T-helper 9 cell (primary cell): ENCODE data around the gene ICA1.
"Not testable (repeated sequence)": the region's sequence is repeated elsewhere in the genome, so short reads cannot be mapped to it uniquely, and the experiment has no call there.

Experiments
- DNase-seq: peaks from one replicate; pipeline ENCODE4 v3.0.0-alpha.2; 2020
- total RNA-seq, 2 donors: gene quantifications; one replicate each; lab custom pipeline; 2026; lab: John Stamatoyannopoulos, UW

ICA1 gene
- 0.98 to 3.1 reads per million in 2 donors for total RNA-seq

DNA sequence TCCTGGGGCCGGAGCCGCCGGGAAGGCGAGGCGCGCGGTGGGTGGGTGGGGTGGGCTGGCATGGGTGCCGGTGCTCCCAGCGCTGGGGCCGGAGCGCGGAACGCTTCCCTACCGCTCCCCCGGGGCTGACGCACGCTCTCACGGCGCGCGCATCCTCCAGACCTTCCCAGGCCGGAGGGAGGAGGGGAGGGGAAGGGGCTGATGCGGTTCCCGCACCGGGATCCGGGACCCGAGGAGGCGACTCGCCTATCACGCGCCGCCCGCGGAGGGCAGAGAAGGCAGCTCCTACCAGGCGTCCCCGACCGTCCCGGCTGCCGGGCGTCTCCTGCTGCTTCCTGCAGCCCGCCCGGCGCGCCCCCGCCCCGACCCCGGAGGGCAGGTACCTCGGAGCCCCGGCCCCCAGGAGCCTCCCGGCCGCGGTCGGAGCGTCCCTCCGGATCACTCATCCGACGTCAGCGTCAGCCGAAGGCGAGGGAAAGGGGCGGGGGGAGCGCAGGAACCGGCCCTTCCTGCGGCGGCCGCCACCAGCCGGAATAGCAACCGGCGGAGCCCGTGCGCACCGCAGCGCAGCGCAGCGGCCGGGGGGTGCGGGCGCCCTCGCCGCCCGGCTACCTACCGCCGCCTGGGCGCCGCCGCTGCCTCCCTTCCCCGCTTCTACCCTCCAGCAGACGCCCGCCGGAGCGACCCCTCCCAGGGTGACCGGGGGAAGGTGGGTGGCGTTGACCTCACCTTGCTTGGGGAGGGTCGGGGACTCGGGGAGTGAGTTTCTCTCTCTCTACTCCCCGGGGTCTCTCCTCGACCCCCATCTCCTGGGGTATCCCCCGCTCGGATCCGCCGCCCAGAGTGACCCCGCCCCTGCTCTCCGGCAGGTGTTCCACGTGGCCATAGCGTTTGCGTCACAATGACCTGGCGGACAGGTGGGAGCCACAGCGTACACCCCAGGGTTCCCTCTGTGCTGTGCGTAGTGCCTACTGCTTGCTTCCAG is at the start of gene ICA1:
Gene ICA1 (minus strand): TSS at position 457 of the 985 bp plus-strand sequence. CDS start 26,241 bp downstream, outside the sequence.
- DNase-seq = no peak

DNA sequence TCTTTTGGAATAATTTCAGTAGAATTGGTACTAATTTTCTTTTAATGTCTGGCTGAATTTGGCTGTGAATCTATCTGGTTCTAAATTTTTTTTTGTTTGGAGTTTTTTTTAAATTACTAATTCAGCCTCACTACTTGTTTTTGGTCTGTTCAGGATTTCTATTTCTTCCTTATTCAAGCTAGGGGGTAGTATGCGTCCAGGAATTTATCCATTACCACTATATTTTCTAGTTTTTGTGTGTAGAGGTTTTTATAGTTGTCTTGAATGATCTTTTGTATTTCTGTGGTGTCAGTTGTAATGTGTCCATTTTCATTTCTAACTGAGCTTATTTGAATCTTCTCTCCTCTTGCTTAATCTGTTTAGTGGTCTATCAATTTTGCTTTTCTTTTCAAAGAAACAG is 48.9 kb upstream of the ICA1 start:
- DNase-seq = no peak

DNA sequence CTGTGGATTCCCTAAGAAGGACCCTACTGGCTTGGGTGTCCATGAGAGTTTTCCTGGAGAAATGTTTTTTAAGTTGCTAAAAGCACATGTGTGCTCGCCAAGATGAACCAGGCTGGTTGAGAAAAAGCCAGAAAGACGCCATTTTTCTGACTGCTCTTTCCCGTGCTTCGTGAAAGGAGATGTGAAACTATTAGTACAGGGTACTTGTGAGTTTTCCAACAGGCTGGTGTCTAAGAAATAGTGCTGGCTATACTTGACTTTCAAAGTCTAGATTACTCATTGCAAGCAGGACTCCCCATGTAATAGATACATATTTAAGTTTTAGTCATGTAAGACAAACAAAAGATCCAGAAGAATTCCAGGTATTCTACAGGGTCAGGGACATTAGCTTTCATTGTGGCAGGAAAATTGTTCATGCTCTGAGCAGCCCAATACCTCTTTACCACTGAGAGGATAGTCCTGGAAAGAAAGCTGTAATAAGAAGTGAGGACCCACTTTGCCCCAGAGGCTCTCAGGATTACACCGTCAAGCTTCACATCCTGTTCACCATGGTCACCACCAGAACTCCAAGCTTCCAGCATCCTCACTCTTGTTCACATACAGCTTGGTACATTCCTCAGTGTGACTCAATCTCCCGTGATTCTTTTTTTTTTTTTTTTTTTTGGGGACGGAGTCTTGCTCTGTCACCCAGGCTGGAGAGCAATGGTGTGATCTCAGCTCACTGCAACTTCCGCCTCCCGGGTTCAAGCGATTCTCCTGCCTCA is 43.8 kb upstream of the ICA1 start:
- DNase-seq = no peak

- DNase-seq = no peak
These were observed 43.1 kb upstream of the ICA1 start for GRCh38 chr7:8305104-8305503.

- DNase-seq = no peak
These were observed 42.0 kb upstream of the ICA1 start for GRCh38 chr7:8303904-8304528.

- DNase-seq = not testable (repeated sequence)
These were observed 35.1 kb upstream of the ICA1 start for GRCh38 chr7:8297023-8297422.

DNA sequence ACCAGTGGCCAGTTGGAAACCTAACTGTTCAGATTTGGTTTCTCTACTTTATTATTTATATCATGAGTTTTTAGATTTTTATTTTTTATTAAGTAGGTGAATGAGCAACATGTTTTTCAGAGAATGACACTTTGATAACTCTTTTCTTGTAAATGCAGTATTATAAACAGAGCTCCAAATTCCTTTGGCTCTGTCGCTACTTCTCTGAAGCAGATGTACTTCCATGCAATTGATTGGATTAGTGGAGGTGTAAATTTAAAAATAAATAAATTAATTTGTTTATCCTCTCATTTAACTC is 34.3 kb upstream of the ICA1 start:
- DNase-seq = no peak

DNA sequence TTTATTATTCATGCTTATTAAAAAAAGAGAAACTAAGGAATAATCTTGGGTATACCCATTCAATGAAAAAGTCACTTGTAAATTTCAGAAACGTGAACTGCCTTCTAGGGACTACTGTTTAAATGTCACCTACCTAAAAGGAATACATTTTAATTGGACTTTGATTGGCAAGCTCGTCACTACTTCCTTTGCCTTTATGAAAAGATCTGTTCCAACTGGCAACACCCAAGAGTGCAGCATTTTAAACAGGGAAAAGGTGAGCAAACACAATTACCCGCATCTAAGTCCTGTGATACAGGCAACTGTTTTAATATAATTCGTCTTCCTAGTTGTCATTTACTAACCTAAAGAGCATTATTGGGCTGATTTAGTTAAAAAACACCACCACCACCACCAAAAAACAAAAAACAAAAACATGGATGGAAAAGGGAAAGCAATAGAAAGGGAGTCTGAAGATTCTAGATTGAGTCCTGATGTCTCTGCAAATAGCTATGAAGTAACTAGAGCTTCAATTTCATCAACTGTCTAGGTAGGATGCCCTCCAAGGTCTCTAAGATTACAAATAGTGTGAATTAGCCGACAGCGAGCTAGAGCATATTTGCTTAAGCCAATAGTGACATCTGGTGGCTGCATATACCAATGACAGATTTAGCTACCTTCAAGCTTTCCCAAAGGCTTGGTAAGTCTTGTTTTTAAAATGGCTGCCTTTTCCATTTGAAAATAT is 33.8 kb upstream of the ICA1 start:
- no peak for DNase-seq

- DNase-seq = no peak
These were observed 29.6 kb upstream of the ICA1 start for GRCh38 chr7:8291397-8292141.

GRCh38 chr7:8290645-8291308 is 28.8 kb upstream of the ICA1 start:
- no peak for DNase-seq

GRCh38 chr7:8286118-8286517 is 24.2 kb upstream of the ICA1 start:
- no peak for DNase-seq

DNA sequence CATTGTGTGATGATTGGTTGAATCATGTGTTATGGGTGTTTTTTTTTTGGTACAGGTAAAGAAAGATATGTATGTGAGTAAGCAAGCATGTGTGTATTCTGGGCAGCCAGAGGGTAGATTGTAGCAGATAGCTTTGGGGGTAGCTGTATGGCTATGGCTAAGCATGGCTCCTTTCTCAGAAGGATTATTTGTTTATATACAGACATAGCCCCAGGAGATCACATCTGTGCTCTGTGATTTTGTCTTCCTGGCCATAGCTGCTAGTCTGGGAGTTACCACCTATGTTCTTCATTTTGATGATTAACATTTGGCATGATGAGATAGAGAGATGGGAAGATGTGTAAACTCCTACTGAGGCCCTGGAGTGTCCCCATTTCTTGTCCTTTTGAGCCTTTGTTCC is 23.2 kb upstream of the ICA1 start:
- no peak for DNase-seq

- DNase-seq = no peak
These were observed 22.6 kb upstream of the ICA1 start for GRCh38 chr7:8284606-8285005.

DNA sequence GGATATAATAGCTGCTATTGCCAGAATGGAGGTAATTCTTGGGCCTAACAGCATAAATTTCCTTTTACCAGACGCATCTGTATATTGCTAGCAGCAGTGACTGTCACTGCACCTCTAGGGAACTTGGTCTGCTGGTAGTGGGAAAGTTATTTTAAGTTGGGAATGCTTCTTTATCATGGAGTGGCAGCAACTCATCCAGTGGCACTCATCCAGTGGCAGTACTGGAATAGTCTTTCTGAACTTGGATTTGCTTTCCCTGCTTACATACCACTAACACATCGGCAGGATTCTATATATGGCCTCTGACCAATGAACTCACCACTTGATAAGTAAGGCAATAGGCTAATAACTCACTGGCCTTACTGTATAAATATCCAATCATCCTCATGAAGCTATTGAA is 22.0 kb upstream of the ICA1 start:
- DNase-seq = no peak

GRCh38 chr7:8282871-8283270 is 20.9 kb upstream of the ICA1 start:
- no peak for DNase-seq

GRCh38 chr7:8282162-8282561 is 20.2 kb upstream of the ICA1 start:
- no peak for DNase-seq

GRCh38 chr7:8278183-8278582 is 16.2 kb upstream of the ICA1 start:
- DNase-seq = no peak

DNA sequence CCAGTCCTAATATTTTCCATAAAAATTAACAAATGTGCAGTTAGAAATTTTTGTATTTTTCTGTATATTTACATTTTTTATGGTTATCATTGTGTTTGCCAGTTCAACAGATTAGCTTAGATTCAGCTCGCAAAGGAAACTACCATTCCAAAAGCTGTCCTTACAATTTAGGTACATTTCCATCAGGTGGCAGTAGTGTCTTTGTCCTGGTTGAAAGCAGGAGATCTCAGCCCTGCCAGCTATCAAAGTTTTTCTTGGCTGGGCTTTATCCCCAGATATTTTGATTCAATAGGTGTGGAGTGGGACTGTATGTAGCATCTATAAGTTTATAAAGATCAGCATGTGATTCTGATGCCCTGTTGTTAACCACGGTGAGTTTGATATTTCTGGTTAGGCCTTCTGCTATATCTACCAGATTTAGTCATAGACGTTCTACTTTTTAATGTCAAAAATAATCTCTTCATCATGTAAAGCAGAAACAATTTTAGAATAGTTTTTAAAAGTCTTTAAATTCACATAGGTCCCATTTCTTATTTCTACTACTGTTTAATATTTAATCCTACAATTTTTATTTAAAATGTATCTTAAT is 15.5 kb upstream of the ICA1 start:
- no peak for DNase-seq

GRCh38 chr7:8274589-8274988 is 12.6 kb upstream of the ICA1 start:
- no peak for DNase-seq

- no peak for DNase-seq
These were observed 10.0 kb upstream of the ICA1 start for GRCh38 chr7:8271960-8272359.

DNA sequence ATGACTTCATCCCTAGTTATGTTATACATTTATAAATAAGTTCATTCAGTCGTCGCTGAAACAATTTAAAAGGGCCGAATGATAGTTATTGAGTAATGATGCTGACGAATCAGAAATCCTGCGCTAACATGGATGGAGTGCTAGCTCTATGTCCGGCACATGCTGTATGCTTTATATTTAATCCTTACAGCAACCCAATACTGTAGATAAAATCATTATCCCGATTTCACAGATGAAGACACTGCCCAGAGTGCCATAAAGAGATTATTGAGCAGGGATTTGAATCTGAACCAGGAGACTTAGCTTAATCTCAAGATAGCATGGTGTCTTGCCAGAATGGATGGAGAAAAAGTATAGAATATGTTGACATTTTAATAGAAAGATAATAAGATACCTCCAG is 1.1 kb upstream of the ICA1 start:
- DNase-seq = no peak
